Lung (tissue), 12 donors: Measurements from ENCODE around the gene GULP1. TPM values are rescaled to one million over a fixed set of nuclear protein-coding genes. Genes with fewer than 3 reads are reported as not detected.

ENCODE experiments used
- ATAC-seq: fragments of 200-7000 bp; cut with Tn5 transposase; one replicate; pipeline ENCODE4 v1.9.1; 2020; ENCODE audit warnings: moderate number of reproducible peaks; ENCODE audit not compliant: insufficient read depth, low FRiP score
- DNase-seq, 3 donors: peaks; one replicate each; pipeline ENCODE4 v3.0.0-alpha.2; 2013 to 2017
- H3K27ac ChIP-seq, 2 donors: one replicate each; pipeline ENCODE4 v1.5.1; 2013; ENCODE audit warnings: mild to moderate bottlenecking in 2 of 2, moderate library complexity in 2 of 2, control low read depth in 1 of 2, inconsistent platforms in 1 of 2, low read depth in 1 of 2, low read length in 1 of 2
- H3K27me3 ChIP-seq, 3 donors: one replicate each; pipeline ENCODE4 v1.5.1; 2013; ENCODE audit warnings: low read length in 2 of 3; ENCODE audit not compliant: control insufficient read depth in 3 of 3, insufficient read depth in 3 of 3
- H3K36me3 ChIP-seq, 4 donors: one replicate each; pipeline ENCODE4 v1.5.1; 2013; ENCODE audit warnings: low read length in 4 of 4, mild to moderate bottlenecking in 1 of 4, moderate library complexity in 1 of 4; ENCODE audit not compliant: control insufficient read depth in 4 of 4, insufficient read depth in 4 of 4
- H3K4me1 ChIP-seq, 5 donors: one replicate each; pipeline ENCODE4 v1.5.1; 2013; ENCODE audit warnings: low read length in 5 of 5, mild to moderate bottlenecking in 2 of 5, moderate library complexity in 1 of 5; ENCODE audit not compliant: control insufficient read depth in 5 of 5, insufficient read depth in 5 of 5
- H3K4me3 ChIP-seq: one replicate; pipeline ENCODE4 v1.5.1; 2013; ENCODE audit warnings: mild to moderate bottlenecking, control low read depth, moderate library complexity
- H3K9ac ChIP-seq, 2 donors: one replicate each; pipeline ENCODE4 v1.5.1; 2013; ENCODE audit warnings: low read length in 2 of 2, control low read depth in 1 of 2; ENCODE audit not compliant: insufficient read depth in 1 of 2
- H3K9me3 ChIP-seq, 4 donors: one replicate each; pipeline ENCODE4 v1.5.1; 2013; ENCODE audit warnings: low read length in 3 of 4, mild to moderate bottlenecking in 1 of 4, moderate library complexity in 1 of 4; ENCODE audit not compliant: control insufficient read depth in 4 of 4, insufficient read depth in 3 of 4
- WGBS, 2 donors: extraction: QIAGEN DNeasy Blood & Tissue Kit; methylation state at CpG; one replicate each; pipeline ENCODE4 v1.1.7; 2013; 5-methylcytosine and 5-hydroxymethylcytosine counted together
- polyA plus RNA-seq, 2 donors: library from polyadenylated mRNA; stranded (reverse); fragments of 200-250 nt; gene quantifications; one replicate each; pipeline ENCODE4 v1.2.1, GENCODE V29; 2013
- total RNA-seq, 2 donors: library from RNA; depleted of rRNA in 1 of 2; stranded (reverse); fragments of >200 nt in 1 of 2; gene quantifications; one replicate each; pipeline ENCODE4 v1.2.1, GENCODE V29; 2014 to 2021
- TF ChIP-seq, protein P1 (sequence below): IDR thresholded peaks from 2 replicates; pipeline ENCODE4 v1.5.1; 2012; ENCODE audit warnings: mild to moderate bottlenecking; ENCODE audit errors: control extremely low read depth, extremely low read depth
- donor health status: control.
- donor health status: control.
- donor health status: Bipolar disorder and iron deficiency.
- donor health status: healthy.
- donor health status: DM: yes; HTN: yes; CAD: no.

GULP1 gene
- total and polyA plus RNA-seq, 4 donors: 9.1 to 86.7 (median 20.1) TPM

GRCh38 chr2:188265315-188265714, 26.4 kb upstream of the GULP1 start:
- H3K9ac ChIP-seq: no peak overlapping the region
- no peaks in the 10 kb centered on the region for H3K27me3 ChIP-seq
- H3K4me1 ChIP-seq: no peaks in the 10 kb centered on the region
- ATAC-seq (no peak), DNase-seq (no peak)
- TF ChIP-seq, protein P1, sequence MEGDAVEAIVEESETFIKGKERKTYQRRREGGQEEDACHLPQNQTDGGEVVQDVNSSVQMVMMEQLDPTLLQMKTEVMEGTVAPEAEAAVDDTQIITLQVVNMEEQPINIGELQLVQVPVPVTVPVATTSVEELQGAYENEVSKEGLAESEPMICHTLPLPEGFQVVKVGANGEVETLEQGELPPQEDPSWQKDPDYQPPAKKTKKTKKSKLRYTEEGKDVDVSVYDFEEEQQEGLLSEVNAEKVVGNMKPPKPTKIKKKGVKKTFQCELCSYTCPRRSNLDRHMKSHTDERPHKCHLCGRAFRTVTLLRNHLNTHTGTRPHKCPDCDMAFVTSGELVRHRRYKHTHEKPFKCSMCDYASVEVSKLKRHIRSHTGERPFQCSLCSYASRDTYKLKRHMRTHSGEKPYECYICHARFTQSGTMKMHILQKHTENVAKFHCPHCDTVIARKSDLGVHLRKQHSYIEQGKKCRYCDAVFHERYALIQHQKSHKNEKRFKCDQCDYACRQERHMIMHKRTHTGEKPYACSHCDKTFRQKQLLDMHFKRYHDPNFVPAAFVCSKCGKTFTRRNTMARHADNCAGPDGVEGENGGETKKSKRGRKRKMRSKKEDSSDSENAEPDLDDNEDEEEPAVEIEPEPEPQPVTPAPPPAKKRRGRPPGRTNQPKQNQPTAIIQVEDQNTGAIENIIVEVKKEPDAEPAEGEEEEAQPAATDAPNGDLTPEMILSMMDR: no peak
- H3K36me3 ChIP-seq: no peaks in the 10 kb centered on the region
- no peak overlapping the region for H3K4me3 ChIP-seq
- H3K9me3 ChIP-seq: no peaks in the 10 kb centered on the region
- WGBS, 2 donors: 92 to 93% methylated on average over 2 of the region's 2 CpGs
- H3K27ac ChIP-seq: no peak overlapping the region

- H3K36me3 ChIP-seq: no peaks in the 10 kb centered on the region
- no peak overlapping the region for H3K4me3 ChIP-seq
- H3K9me3 ChIP-seq: no peaks in the 10 kb centered on the region
- no peak for ATAC-seq
- H3K4me1 ChIP-seq: no peaks in the 10 kb centered on the region
- TF ChIP-seq, protein P1: no peak
- H3K27me3 ChIP-seq: no peaks in the 10 kb centered on the region
- no peak overlapping the region for H3K27ac ChIP-seq
- H3K9ac ChIP-seq: no peak overlapping the region
- DNase-seq: no peak
- WGBS, 2 donors: 91 to 93% methylated on average over 2 of the region's 2 CpGs
Measured at GRCh38 chr2:188267776-188268175, 23.9 kb upstream of the GULP1 start.

- TF ChIP-seq, protein P1: no peak
- no peak overlapping the region for H3K4me3 ChIP-seq
- no peak overlapping the region for H3K27ac ChIP-seq
- H3K27me3 ChIP-seq: no peaks in the 10 kb centered on the region
- no peaks in the 10 kb centered on the region for H3K9me3 ChIP-seq
- 85 to 91% methylated on average over 2 of the region's 2 CpGs for WGBS, 2 donors
- no peak overlapping the region for H3K9ac ChIP-seq
- no peaks in the 10 kb centered on the region for H3K36me3 ChIP-seq
- H3K4me1 ChIP-seq: no peaks in the 10 kb centered on the region
- no peak for ATAC-seq
- DNase-seq: no peak
Measured at GRCh38 chr2:188269004-188269403, 22.7 kb upstream of the GULP1 start.

- ATAC-seq: no peak
- 93 to 99% methylated on average over 2 of the region's 2 CpGs for WGBS, 2 donors
- no peaks in the 10 kb centered on the region for H3K27me3 ChIP-seq
- no peaks in the 10 kb centered on the region for H3K9me3 ChIP-seq
- H3K27ac ChIP-seq: no peak overlapping the region
- no peak for DNase-seq
- H3K4me1 ChIP-seq: no peaks in the 10 kb centered on the region
- no peak overlapping the region for H3K9ac ChIP-seq
- no peaks in the 10 kb centered on the region for H3K36me3 ChIP-seq
- TF ChIP-seq, protein P1: no peak
- no peak overlapping the region for H3K4me3 ChIP-seq
Measured at GRCh38 chr2:188272121-188272520, 19.6 kb upstream of the GULP1 start.
